SK-MEL-5 (cell line): ENCODE results near the gene DENND5B. TPM values are rescaled to one million over a fixed set of nuclear protein-coding genes. Genes with fewer than 3 reads are reported as not detected.
"Not testable (repeated sequence)": the region's sequence is repeated elsewhere in the genome, so short reads cannot be mapped to it uniquely, and the experiment has no call there.

Source experiments
- DNase-seq: peaks from one replicate; pipeline ENCODE4 v3.0.0-alpha.2; 2016; ENCODE audit warnings: low read depth, low spot score
- in situ Hi-C: cut with HindIII; loops from 2 replicates; pipeline ENCODE4 v1.10.0; 2016; ENCODE audit warnings: low sequenced_read_pairs, high pct_unique_total_duplicates, low pct_unique_long_range_greater_than_20kb
- total RNA-seq: library from RNA; depleted of rRNA; stranded (reverse); fragments of >200 nt; shearing (Covaris generic); gene quantifications from 2 replicates; pipeline ENCODE4 v1.2.3, GENCODE V29; 2014

The DENND5B gene
- total RNA-seq, 1 experiment from 2014 or later, result 14.8 TPM

DNA sequence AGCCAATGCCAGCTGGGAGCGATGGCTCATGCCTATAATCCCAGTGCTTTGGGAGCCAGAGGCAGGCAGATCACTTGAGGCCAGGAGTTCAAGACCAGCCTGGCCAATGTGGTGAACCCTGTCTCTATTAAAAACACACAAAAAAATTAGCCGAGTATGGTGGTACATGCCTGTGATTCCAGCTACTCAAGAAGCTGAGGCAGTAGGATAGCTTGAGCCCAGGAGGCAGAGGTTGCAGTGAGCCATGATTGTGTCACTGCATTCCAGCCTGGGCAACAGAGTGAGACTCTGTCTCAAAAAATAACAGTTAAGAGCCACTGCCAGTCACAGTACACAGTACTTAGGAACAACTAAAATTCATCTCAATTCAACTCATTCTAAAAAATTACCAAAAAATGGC lies 21.4 kb downstream of the DENND5B start:
- in situ Hi-C loops, DNase-seq: not testable (repeated sequence)

DNA sequence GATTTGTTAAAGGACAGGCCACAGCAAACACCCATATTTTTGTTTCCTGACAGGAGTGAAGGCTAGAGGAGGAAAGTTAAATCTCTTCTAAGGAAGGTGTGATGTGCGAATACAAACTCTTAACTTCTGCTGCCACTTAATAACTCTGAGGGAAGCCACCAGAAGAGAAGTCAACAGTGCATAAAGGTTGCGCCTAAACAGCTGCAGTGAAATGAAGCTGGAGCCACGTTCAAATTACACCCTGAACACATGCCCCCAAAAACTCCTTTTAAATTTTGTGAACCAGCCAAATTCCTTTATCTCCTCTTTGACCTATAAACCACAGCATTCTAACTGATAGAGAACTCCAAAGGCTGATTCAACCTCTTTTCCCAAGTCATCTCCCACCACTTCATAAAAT lies 22.4 kb downstream of the DENND5B start:
- DNase-seq, result no peak
- in situ Hi-C loops, result no loop called here

DNA sequence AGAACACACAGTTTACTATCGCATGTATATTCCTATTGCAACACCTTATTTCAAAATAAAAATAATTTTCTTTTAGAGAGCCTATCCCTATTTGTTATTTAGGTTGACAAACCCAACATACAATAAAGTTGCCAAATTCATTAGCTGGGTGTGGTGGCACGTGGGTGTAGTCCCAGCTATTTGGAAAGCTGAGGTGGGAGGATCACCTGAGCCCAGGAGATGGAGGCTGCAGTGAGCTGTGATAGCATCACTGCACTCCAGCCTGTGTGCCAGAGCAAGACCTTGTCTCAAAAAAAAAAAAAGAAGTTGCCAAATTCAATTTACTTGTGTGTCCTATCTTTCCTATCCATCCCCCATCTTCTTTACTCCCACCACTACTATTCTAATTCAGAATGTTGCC lies 23.9 kb downstream of the DENND5B start:
- in situ Hi-C loops, result no loop called here
- DNase-seq, result no peak

DNA sequence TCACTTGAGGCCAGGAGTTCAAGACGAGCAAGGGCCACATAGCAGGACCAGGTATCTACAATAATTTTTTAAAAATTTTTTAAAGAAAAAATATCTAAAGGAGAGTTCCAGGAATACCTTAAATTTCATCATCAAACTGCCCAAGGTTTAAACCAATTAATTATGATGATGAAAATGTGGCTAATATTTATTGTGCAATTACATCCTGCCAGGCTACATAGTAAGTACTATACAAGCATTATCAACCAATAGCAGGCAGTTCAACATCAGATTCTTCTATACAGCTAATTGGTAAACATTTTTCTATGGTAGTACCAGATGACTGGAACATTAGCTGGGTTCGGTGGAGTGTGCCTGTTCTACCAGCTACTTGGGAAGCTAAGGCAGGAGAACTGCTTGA lies 24.4 kb downstream of the DENND5B start:
- in situ Hi-C loops, result no loop called here
- no peak for DNase-seq

DNA sequence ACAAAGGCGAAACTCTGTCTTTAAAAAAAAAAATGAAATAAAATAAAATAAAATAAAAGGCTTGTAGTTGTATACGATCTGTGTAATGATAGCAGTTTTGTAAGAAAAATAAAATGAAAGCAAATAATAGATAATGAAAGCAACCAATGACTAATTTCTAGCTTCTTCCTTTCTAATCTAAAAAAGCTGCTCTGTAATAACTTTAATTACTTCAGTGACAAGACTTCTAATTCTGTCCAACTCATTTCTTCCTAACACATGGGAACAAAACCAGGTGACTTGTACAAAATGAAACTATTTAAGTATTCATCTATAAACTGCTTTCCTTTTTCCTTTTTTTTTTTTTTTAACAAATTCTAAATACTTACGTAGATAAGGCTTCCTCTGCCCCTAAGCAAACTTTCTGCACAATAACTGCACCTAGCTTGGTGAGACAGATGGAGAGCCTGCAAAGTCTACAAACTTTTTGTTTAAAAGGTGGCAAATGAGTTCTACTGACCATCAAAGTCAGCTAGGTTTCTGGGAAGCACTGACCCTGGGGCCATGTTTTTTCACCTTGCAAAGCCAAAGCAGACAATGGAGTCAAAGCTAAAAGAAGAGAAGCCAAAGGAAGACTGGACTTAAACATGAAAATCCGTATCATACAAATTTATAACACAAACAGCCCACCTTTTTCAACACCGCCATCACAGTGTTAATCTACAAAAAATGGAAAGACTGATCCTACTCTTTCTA lies 28.2 kb downstream of the DENND5B start:
- DNase-seq, result no peak
- in situ Hi-C loops, result no loop called here

DNA sequence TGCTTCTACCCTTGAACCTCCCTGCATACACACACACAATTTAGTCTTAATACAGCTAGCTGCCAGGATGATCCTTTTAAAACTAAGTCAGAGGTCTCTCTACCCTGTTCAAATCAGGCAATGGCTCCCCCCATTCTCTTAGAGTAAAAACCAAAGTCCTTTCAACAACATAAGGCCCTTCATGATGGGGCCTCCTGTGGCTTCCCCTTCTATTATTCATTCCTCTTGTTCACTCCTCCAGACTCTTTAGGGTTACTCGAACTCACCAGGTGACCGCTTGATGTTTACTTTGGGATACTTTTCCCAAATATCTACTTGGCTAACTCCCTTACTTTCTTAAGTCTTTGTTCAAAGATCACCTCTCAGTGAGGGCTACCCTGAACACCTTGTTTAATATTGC lies 30.4 kb downstream of the DENND5B start:
- in situ Hi-C loops, result no loop called here

DNA sequence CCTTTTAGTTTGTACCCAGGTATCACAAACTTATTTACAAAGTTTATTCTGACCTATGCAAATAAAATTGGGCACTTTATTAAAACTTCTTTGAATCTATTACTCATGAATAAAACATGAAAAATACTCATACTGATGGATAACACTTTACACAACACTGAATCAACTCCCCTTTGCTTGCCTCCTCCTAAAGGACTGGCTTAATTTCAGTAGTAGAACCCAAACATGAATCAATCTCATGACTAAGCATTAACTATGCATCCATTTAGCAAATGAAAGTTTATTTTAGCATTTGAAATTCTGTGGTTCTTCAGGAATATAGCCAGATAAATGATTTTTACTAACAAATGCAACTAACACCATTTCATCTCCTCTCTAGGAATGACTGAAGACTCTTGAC lies 32.4 kb downstream of the DENND5B start:
- in situ Hi-C loops, result no loop called here
- no peak for DNase-seq

More for the DNA sequence above, 30.4 kb downstream of the DENND5B start:
- DNase-seq, result no peak

DNA sequence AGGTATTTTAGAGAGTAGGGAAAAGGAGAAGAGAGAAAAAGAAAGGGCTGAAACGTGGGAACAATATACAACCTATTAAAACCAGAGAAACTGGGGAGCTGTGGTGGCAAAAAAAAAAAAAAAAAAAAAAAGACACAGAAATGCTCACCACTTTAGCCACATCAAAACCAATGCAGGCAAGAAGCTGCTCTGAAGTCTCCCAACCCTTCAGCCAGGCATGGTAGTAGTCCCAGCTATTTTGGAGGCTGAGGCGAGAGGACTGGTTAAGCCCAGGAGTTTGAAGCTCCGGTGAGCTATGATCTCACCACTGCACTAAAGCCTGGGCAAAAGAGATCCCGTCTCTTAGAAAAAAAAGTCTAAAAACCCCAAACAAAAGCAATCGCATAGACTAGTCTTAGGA lies 33.2 kb downstream of the DENND5B start:
- DNase-seq, result no peak
- in situ Hi-C loops, result no loop called here

DNA sequence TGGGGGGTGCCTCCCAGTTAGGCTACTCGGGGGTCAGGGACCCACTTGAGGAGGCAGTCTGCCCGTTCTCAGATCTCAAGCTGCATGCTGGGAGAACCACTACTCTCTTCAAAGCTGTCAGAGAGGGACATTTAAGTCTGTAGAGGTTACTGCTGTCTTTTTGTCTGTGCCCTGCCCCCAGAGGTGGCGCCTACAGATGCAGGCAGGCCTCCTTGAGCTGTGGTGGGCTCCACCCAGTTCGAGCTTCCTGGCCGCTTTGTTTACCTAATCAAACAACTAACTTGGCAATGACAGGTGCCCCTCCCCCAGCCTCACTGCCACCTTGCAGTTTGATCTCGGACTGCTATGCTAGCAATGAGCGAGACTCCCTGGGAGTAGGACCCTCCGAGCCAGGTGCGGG lies 35.5 kb downstream of the DENND5B start:
- DNase-seq, in situ Hi-C loops: not testable (repeated sequence)

DNA sequence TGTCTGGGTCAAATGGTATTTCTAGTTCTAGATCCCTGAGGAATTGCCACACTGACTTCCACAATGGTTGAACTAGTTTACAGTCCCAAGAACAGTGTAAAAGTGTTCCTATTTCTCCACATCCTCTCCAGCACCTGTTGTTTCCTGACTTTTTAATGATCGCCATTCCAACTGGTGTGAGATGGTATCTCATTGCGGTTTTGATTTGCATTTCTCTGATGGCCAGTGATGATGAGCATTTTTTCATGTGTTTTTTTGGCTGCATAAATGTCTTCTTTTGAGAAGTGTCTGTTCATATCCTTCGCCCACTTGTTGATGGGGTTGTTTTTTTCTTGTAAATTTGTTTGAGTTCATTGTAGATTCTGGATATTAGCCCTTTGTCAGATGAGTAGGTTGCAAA lies 40.3 kb downstream of the DENND5B start:
- in situ Hi-C loops, DNase-seq: not testable (repeated sequence)

DNA sequence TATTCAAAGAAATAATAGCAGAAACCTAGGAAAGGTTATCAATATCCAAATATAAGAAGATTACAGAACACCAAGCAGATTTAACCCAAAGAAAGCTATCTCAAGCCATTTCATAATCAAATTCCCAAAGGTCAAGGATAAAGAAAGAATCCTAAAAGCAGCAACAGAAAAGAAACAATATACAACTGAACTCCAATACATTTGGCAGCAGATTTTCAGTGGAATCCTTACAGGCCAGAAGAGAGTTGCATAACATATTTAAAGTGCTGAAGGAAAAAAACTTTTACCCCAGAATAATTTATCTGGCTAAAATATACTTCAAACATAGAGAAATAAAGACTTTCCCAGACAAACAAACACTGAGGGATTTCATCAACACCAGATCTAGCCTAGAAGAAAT lies 54.3 kb downstream of the DENND5B start:
- no peak for DNase-seq
- in situ Hi-C loops, result no loop called here

DNA sequence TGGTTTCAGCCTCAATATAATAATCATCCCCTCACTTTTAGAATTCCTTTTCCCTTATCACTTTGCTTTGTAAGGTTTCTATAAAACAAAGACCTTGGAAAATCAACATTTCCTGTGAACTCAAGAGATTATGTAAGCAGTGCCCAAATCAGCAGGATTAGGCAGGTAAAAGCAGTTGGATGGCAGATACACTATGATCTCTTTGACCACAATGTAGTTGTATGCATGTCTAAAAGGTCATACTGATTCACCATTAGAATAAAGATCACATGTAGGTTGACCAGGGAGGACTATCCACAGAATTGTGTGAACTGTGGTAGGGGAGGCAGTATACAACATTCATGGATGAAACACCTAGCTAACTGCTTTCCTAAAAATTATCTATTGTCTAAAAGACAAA lies 57.5 kb downstream of the DENND5B start:
- in situ Hi-C loops, result no loop called here
- no peak for DNase-seq

DNA sequence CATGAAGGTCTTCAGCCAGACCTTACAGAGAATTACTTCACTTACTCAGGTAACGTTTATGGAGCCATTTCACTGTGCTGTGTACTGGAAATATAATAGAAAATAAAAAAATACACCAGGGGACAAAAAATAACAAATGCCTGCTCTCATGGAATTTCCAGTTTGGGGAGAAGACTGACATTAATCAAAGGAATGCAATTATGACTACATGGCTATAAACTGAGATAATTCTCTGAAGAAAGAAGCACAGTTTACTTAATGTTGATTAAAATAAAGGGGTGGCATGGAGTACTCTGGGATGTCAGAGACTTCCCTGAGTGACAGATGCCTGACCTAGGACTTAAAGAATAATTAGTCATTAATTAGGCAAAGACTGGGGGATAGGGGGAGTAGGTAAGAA lies 59.0 kb downstream of the DENND5B start:
- DNase-seq, result no peak
- in situ Hi-C loops, result no loop called here

DNA sequence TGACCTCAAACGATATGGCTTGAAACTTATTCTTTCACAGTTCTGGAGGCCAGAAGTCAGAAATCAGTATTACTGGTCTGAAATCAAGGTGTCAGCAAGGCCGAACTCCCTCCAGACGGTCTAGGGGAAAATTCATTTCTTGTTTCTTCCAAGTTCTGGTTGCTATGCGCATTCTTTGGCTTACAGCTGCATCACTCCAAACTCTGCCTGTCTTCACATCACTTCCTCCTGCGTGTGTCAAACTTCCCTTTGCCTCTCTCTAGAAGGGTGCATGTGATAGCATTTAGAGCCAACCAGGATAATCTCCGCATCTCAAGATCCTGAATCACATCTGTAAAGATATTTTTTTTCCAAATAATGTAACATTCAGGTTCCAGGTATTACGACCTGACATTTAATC lies 62.8 kb downstream of the DENND5B start:
- in situ Hi-C loops, result no loop called here

DNA sequence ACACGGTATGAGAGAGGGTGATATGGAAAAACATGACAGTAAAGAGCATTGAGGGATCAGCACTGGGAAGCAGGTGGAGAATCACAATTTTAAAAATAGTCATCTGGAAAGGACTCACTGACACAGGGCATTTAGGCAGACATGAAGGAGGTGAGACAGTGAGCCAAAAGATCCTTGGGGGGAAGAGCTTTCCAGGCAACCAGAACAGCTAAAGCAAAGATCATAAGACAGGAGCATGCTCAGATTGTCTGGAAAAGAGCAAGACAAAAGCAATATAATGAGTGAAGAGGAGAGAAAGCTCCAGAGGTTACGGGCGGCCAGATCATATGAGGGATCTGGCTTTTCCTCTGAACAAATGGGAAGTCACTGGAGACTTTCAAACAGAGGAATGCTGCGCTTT lies 63.9 kb downstream of the DENND5B start:
- DNase-seq, result peak; percentile 40
- in situ Hi-C loops, result no loop called here

More for the DNA sequence above, 62.8 kb downstream of the DENND5B start:
- no peak for DNase-seq

DNA sequence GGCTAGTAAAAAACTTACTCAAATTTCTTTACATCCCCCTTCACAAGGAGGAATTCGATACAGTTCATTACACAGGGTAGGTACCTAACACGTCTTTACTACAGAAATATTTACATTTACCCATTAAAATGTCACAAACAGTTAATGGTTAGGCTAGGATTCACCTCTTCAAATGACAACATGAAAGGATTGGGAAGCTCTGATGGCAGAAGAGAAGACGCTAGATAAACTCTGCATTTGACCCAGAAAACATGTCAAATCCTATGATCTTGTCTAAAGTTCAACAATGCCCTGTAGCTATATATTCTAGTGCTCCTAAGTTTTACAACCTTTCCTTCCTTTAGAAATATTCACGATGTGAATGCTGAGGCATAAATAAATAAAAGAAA lies 64.8 kb downstream of the DENND5B start:
- in situ Hi-C loops, result no loop called here
- peak; percentile 37 for DNase-seq

DNA sequence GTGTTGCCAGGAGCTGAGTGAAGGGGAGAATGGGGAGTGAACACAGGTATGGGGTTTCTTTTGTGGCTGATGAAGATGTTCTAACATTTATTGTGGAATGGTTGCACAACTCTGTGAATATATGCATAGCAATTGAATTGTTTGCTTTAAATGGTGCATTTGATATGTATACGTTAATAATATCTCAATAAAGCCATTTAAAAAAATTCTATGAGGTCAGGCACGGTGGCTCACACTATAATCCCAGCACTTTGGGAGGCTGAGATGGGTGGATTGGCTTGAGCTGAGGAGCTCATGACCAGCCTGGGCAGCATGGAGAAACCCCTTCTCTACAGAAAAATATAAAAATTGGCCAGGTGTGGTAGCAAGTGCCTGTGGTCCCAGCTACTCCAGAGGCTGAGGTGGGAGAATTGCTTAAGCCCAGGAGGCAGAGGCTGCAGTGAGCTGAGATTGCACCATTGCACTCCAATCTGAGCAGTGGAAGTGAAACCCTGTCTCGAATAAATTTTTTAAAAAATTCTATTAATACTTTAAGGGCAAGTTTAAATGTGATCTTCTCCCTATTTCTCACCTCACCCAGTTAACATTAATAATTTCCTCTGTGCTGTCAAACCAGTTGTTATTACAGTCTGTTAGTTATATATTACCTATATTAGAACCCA lies 65.3 kb downstream of the DENND5B start:
- in situ Hi-C loops, result no loop called here
- DNase-seq, result no peak

DNA sequence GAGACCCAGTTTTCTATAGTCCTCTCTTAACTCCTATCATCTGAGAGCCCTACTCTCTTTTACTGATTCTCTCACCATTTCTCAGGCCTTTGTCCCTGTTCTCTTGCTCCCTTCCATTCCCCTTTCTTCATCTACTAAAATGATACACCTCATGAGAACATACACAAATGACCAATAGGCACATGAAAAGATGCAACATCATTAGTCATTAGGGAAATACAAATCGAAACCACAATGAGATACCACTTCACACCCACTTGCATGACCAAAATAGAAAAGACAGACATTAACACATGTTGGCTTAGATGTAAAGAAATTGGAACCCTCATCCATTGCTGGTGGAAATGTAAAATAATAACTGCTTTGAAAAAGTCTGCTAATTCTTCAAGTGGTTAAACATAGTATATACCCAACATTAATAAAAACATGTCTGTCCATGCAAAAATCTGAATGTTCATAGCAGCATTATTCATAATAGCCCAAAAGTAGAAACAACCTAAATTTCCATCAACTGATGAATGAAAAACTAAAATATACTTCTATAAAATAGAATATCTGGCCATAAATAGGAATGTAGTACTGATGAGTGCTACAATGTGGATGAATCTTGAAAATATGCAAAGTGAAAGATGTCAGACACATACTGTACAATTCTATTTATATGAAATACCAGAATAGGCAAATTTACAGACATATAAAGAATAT lies 66.0 kb downstream of the DENND5B start:
- DNase-seq, result no peak
- in situ Hi-C loops, result no loop called here

DNA sequence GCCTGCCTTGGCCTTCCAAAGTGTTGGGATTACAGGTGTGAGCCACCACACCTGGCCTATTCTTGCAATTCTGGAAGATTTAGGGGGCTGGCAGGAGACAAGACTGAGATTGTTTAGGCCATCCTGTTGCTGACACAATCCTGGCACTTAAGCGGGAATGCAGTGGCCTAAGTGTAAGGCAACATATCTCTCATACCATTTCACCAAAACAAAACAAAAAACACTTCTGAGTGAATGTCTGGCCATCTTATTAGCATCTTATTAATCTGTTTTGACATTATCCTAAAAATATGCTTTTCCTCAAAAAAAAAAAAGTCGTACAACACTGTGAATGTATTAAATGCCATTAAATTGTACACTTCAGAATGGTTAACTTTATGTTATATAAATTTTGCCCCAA lies 67.6 kb downstream of the DENND5B start:
- DNase-seq, result no peak
- in situ Hi-C loops, result no loop called here
